UCSD-AML1 (cell line): Measurements from ENCODE around the gene LRRC49.
"Not testable (repeated sequence)": the region's sequence is repeated elsewhere in the genome, so short reads cannot be mapped to it uniquely, and the experiment has no call there.

Source experiments
- DNase-seq: peaks from one replicate; lab custom pipeline; 2025; ENCODE audit not compliant: unreplicated experiment; lab: John Stamatoyannopoulos, UW

The LRRC49 gene

DNA sequence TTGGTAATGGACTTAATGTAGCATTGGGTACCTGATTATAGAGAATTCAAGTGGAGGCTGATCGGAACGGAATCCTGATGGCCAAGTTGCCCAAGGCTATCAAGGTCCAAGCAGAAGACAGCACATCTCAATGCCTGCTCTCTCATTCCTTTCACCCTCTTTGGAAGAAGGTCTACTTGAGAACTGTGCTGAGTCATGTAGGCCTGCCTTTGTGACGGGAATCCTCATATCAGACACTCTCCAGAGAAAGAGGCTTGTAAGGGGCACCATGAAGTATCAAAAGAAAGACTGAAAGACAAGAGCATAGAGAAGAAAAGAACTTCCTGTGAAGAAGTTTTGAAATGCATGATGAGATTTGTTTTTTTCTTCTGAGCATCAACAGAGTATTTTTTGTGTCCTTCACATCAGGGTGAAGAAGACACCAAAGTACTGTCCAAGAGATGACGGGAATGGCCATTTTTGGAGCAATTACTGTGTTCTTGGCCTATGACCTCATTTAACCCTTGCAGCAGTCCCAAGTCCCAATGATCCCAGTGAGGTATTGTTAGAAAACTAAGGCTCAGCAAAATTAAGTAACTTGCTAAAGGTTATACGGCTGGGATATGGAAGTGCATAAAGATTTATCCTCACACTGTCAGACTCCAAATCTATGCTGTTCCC is 25.5 kb upstream of the LRRC49 start:
- no peak for DNase-seq

GRCh38 chr15:70867911-70868467 is 24.6 kb upstream of the LRRC49 start:
- DNase-seq, result no peak

DNA sequence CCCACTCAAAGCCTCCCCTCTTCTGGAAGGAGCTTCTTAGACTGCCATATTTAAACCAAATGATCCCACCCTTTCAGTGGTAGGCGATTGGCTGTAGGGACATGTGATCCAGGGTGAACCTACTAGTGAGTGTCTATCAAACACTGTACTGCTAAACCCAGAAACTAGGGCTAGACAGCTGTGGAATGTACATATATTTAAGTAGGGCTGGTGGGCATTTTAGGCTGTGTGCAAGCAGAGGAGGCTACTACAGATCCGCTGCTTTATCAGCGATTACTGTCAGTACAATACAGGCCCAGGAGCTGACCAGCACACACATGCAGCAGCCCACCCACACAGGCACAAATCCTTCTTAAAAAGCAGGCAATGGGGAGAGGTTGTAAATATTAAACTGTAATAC is 23.3 kb upstream of the LRRC49 start:
- no peak for DNase-seq

- no peak for DNase-seq
These were observed 22.6 kb upstream of the LRRC49 start for GRCh38 chr15:70870051-70870450.

GRCh38 chr15:70871490-70871889 is 21.1 kb upstream of the LRRC49 start:
- not testable (repeated sequence) for DNase-seq

GRCh38 chr15:70873232-70874054 is 19.2 kb upstream of the LRRC49 start:
- no peak for DNase-seq

GRCh38 chr15:70875001-70875782 is 17.4 kb upstream of the LRRC49 start:
- DNase-seq, result no peak

DNA sequence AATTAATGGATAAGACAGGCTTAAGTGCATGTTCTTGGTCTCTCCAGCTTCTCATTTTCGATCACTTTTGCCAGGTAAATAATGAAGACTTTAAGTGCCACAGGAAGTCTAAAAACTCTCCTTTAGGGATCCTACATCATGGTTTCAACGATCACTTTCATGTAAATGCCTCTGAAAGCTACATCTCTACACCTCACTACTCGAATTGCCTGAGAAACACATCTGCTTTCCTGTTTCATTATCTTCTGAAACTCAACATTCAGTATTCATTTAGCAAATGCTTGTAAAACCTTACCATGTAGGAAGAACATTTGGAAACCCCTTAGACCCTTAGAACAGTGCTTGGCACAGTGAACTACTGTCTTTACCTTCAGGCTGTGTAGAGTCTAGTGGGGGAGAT is 16.6 kb upstream of the LRRC49 start:
- DNase-seq, result no peak

GRCh38 chr15:70876683-70877082 is 15.9 kb upstream of the LRRC49 start:
- no peak for DNase-seq

GRCh38 chr15:70879401-70879800 is 13.2 kb upstream of the LRRC49 start:
- no peak for DNase-seq

- DNase-seq, result no peak
These were observed 11.8 kb upstream of the LRRC49 start for GRCh38 chr15:70880781-70881180.

DNA sequence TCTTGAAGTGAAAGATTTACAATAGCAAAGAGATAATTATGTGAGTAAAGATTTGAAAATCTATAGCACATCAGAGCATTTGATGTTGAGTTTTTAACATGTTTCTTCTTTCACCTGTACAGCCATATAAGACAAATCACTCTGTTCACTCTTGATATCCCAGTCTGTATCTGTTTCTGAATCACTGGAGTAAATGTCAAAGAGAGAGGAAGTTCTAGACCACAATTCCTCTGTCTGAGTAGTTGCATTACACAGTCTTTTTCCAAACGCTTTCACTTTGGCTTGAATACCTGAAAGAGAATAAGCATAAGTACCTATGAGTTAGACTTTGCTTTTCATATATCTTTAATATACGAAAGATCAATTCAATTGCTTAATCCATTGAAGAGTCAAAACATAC is 10.3 kb upstream of the LRRC49 start:
- no peak for DNase-seq

GRCh38 chr15:70892912-70893560 is 410 bp downstream of the LRRC49 start:
- DNase-seq, result no peak

DNA sequence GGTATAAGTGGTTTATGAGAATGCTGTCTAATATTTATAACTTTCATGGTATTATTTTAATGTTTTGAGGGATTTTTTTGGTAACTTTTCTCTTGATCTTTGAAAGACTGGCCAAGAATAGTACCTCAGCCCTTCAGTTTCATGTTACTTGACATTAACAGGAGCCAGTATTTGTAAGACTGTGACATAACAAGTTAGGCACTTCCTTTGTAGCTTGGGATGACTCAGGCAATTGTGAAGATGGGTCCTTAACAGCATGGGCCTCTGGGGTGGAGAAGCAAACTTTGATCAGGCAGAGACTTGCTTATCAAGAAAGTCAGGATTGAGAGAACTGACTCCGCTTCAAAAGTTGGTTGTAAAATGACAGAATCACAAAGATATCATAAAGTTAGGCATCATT is 9.5 kb downstream of the LRRC49 start:
- DNase-seq, result no peak

- DNase-seq, result no peak
These were observed 14.2 kb downstream of the LRRC49 start for GRCh38 chr15:70906842-70907241.

GRCh38 chr15:70907784-70908471 is 15.3 kb downstream of the LRRC49 start:
- no peak for DNase-seq

- DNase-seq, result no peak
These were observed 18.3 kb downstream of the LRRC49 start for GRCh38 chr15:70910958-70911357.

GRCh38 chr15:70912187-70912586 is 19.6 kb downstream of the LRRC49 start:
- no peak for DNase-seq

DNA sequence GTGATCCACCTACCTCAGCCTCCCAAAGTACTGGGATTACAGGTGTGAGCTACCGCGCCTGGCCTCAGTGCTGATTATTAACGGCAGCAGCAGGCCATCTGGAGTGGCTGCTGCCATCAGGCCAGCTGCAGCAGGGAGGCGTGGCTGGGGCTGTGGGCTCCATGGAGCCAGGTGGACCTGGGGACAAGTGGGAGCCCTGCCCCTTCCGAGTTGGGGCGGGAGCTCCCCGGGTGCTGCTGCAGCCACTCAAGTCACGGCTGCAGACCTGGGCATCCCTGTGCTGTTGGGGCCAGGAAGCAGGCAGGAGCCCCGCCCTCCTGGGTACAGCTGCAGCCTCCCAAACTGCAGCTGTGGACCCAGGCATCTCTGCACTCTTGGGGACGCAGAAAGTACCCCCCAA is 23.9 kb downstream of the LRRC49 start:
- no peak for DNase-seq

- no peak for DNase-seq
These were observed 25.3 kb downstream of the LRRC49 start for GRCh38 chr15:70917955-70918354.
